SK-N-SH (cell line): Measurements from ENCODE around the gene SPOCK1. TPM values are rescaled to one million over a fixed set of nuclear protein-coding genes. Genes with fewer than 3 reads are reported as not detected.

Experiments
- CTCF ChIA-PET: fragments of 300-600, 350-600 bp; formaldehyde crosslinking; extraction: SDS; loops from one replicate; lab custom pipeline; 2021; lab: Yijun Ruan, JAX
- POLR2A ChIA-PET: fragments of 350-600 bp; sonication (Branson Sonifier 250); formaldehyde crosslinking; extraction: SDS; loops from one replicate; lab custom pipeline; 2020; ENCODE audit warnings: antibody characterized with exemption, inconsistent platforms; lab: Yijun Ruan, JAX
- DNase-seq: peaks from one replicate; pipeline ENCODE4 v3.0.0; 2012
- H2AFZ ChIP-seq: fragments of 200-600 bp; sonication (generic); 2 replicates; pipeline ENCODE4 v1.8.1; 2016; ENCODE audit warnings: antibody characterized with exemption, mild to moderate bottlenecking, low read depth
- H3F3A ChIP-seq: fragments of 200-600 bp; sonication (generic); replicated peaks from 2 replicates; pipeline ENCODE3; 2016; ENCODE audit warnings: antibody characterized with exemption, mild to moderate bottlenecking; ENCODE audit not compliant: insufficient read depth
- H3K27ac ChIP-seq, 2 experiments: fragments of 200-500 bp in 1 of 2; fragments of 200-600 bp in 1 of 2; sonication (Bioruptor generic) in 1 of 2; sonication (generic), shearing (Covaris generic) in 1 of 2; 2 replicates each; pipeline versions ENCODE4 v1.5.1 to v1.6.1; 2014 to 2016; ENCODE audit warnings: low read depth in 2 of 2, inconsistent platforms in 1 of 2, low read length in 1 of 2, mild to moderate bottlenecking in 1 of 2, mixed read lengths in 1 of 2
- H3K27me3 ChIP-seq: fragments of 200-600 bp; sonication (generic), shearing (Covaris generic); 2 replicates; pipeline ENCODE4 v1.6.1; 2016; ENCODE audit warnings: mixed run types; ENCODE audit not compliant: insufficient read depth
- H3K36me3 ChIP-seq, 2 experiments: fragments of 200-500 bp in 1 of 2; fragments of 200-600 bp in 1 of 2; sonication (Bioruptor generic) in 1 of 2; sonication (generic) in 1 of 2; replicated peaks in 1 of 2; 2 replicates each; pipeline versions ENCODE3 to v1.5.1; 2014 to 2016; ENCODE audit warnings: low read length in 1 of 2, mild to moderate bottlenecking in 1 of 2; ENCODE audit not compliant: insufficient read depth in 2 of 2, control insufficient read depth in 1 of 2
- H3K4me1 ChIP-seq, 2 experiments: fragments of 200-500 bp in 1 of 2; fragments of 200-600 bp in 1 of 2; sonication (Bioruptor generic) in 1 of 2; sonication (generic), shearing (Covaris generic) in 1 of 2; 2 replicates each; pipeline versions ENCODE4 v1.5.1 to v1.6.1; 2014 to 2016; ENCODE audit warnings: low read depth in 1 of 2, low read length in 1 of 2, mixed run types in 1 of 2; ENCODE audit not compliant: insufficient read depth in 2 of 2, control insufficient read depth in 1 of 2
- H3K4me2 ChIP-seq: fragments of 200-600 bp; sonication (generic), shearing (Covaris generic); 2 replicates; pipeline ENCODE4 v1.6.1; 2017; ENCODE audit warnings: mixed run types
- H3K4me3 ChIP-seq, 2 experiments: fragments of 200-500 bp in 1 of 2; fragments of 200-600 bp in 1 of 2; sonication (Bioruptor generic) in 1 of 2; sonication (generic), shearing (Covaris generic) in 1 of 2; 2 replicates each; pipeline versions ENCODE4 v1.5.1 to v1.8.1; 2014 to 2016; ENCODE audit warnings: low read depth in 2 of 2, inconsistent platforms in 1 of 2, low read length in 1 of 2, mild to moderate bottlenecking in 1 of 2, mixed read lengths in 1 of 2, moderate library complexity in 1 of 2
- H3K79me2 ChIP-seq: fragments of 200-600 bp; sonication (generic); 2 replicates; pipeline ENCODE4 v1.8.1; 2017; ENCODE audit warnings: mild to moderate bottlenecking; ENCODE audit not compliant: insufficient read depth
- H3K9ac ChIP-seq: fragments of 200-600 bp; sonication (generic); 2 replicates; pipeline ENCODE4 v1.6.1; 2017; ENCODE audit warnings: mixed run types
- H3K9me2 ChIP-seq: fragments of 200-600 bp; sonication (generic); 2 replicates; pipeline ENCODE4 v1.6.1; 2017; ENCODE audit warnings: mixed run types
- H3K9me3 ChIP-seq: fragments of 200-600 bp; sonication (generic); 2 replicates; pipeline ENCODE4 v1.6.1; 2017; ENCODE audit warnings: mixed run types, mild to moderate bottlenecking, moderate library complexity
- H4K20me1 ChIP-seq: fragments of 200-600 bp; sonication (generic); 2 replicates; pipeline ENCODE4 v1.6.1; 2017; ENCODE audit warnings: mild to moderate bottlenecking, mixed run types; ENCODE audit not compliant: insufficient read depth
- CHD2 ChIP-seq: fragments of 150-350 bp; IDR thresholded peaks from 2 replicates; pipeline ENCODE4 v1.6.1; 2018; ENCODE audit warnings: low read length; ENCODE audit not compliant: partially characterized antibody
- EP300 ChIP-seq, 2 experiments: IDR thresholded peaks; 2 replicates each; pipeline versions ENCODE4 v1.4.0 to v1.6.1; 2012; ENCODE audit warnings: borderline replicate concordance in 1 of 2, low read depth in 1 of 2, low read length in 1 of 2
- FOSL2 ChIP-seq: IDR thresholded peaks from 2 replicates; pipeline ENCODE4 v1.4.0; 2012; ENCODE audit warnings: low read depth, mild to moderate bottlenecking, moderate library complexity, borderline replicate concordance
- FOXJ3 ChIP-seq: sonication (generic); formaldehyde crosslinking; IDR thresholded peaks from 2 replicates; pipeline ENCODE4 v1.5.1; 2020; ENCODE audit warnings: mild to moderate bottlenecking, missing genetic modification reagents
- GABPA ChIP-seq: IDR thresholded peaks from 2 replicates; pipeline ENCODE4 v1.4.0; 2012; ENCODE audit warnings: low read depth, mild to moderate bottlenecking
- GATA2 ChIP-seq: sonication (generic); formaldehyde crosslinking; IDR thresholded peaks from 2 replicates; pipeline ENCODE4 v1.5.0; 2020; ENCODE audit warnings: mild to moderate bottlenecking, missing genetic modification reagents
- JUND ChIP-seq: IDR thresholded peaks from 2 replicates; pipeline ENCODE4 v1.4.0; 2012
- MEF2A ChIP-seq: IDR thresholded peaks from 2 replicates; pipeline ENCODE4 v1.4.0; 2012; ENCODE audit warnings: low read depth, borderline replicate concordance
- MXI1 ChIP-seq: IDR thresholded peaks from 2 replicates; pipeline ENCODE4 v1.6.1; 2012; ENCODE audit warnings: mild to moderate bottlenecking, low read depth, low read length, improper control_type of control experiment
- NRF1 ChIP-seq: IDR thresholded peaks from 2 replicates; pipeline ENCODE4 v1.6.1; 2012; ENCODE audit warnings: low read depth, mild to moderate bottlenecking, low read length
- POLR2AphosphoS5 ChIP-seq: IDR thresholded peaks from 2 replicates; pipeline ENCODE4 v1.6.1; 2012; ENCODE audit warnings: low read depth, low read length
- RFX5 ChIP-seq: IDR thresholded peaks from 2 replicates; pipeline ENCODE4 v1.6.1; 2012; ENCODE audit warnings: mild to moderate bottlenecking, improper control_type of control experiment, low read length
- RXRA ChIP-seq: IDR thresholded peaks from 2 replicates; pipeline ENCODE4 v1.4.0; 2012; ENCODE audit warnings: low read depth, mild to moderate bottlenecking, borderline replicate concordance
- SIN3A ChIP-seq: IDR thresholded peaks from 2 replicates; pipeline ENCODE4 v1.6.1; 2012; ENCODE audit warnings: low read depth, mild to moderate bottlenecking, low read length, moderate library complexity, borderline replicate concordance
- TAF1 ChIP-seq: IDR thresholded peaks from 2 replicates; pipeline ENCODE4 v1.6.1; 2012; ENCODE audit warnings: low read depth, mild to moderate bottlenecking, low read length, moderate library complexity, borderline replicate concordance
- YY1 ChIP-seq: IDR thresholded peaks from 2 replicates; pipeline ENCODE4 v1.4.0; 2012; ENCODE audit warnings: low read depth, mild to moderate bottlenecking
- polyA plus RNA-seq, 3 experiments: library from polyadenylated mRNA; depleted of rRNA; stranded (reverse); fragments of >200 nt; gene quantifications; 2 replicates each; pipeline ENCODE4 v1.2.3, GENCODE V29; 2012
- TF ChIP-seq, protein P1 (sequence below): fragments of 200-600 bp; sonication (generic); IDR thresholded peaks from 2 replicates; pipeline ENCODE4 v1.6.1; 2017; ENCODE audit warnings: antibody characterized with exemption, mild to moderate bottlenecking, moderate library complexity
- TF ChIP-seq, protein P2 (sequence below): IDR thresholded peaks from 2 replicates; pipeline ENCODE4 v1.4.0; 2012; ENCODE audit warnings: low read depth, borderline replicate concordance
- TF ChIP-seq, protein P3 (sequence below): fragments of 150-350 bp; IDR thresholded peaks from 2 replicates; pipeline ENCODE4 v1.6.1; 2016; ENCODE audit warnings: mild to moderate bottlenecking, low read depth, low read length

SPOCK1 gene
- polyA plus RNA-seq, 1 of the 3 experiments (the other 2 are of a cell fraction): 11.3 TPM

GRCh38 chr5:137360607-137361006 is 138.5 kb downstream of the SPOCK1 start:
- peaks cover 6 to 37% of the 10 kb centered on the region in 2 experiments; a peak in 3 of 4 replicates for H3K4me1 ChIP-seq
- no peaks in the 10 kb centered on the region for H3K9me2 ChIP-seq
- POLR2A ChIA-PET: interaction anchor here (0.6 kb wide), 1 partner anchor 13 kb away, joined by 3 read pairs; no protein-coding TSS in a partner anchor
- H2AFZ ChIP-seq: no peak overlapping the region
- DNase-seq: no peak
- no peaks in the 10 kb centered on the region for H3K27me3 ChIP-seq
- no peaks in the 10 kb centered on the region; the same call in 1 of the 2 replicates for H4K20me1 ChIP-seq
- peaks cover 28% of the 10 kb centered on the region for H3F3A ChIP-seq
- TF ChIP-seq POLR2AphosphoS5: no peak
- no peak for TF ChIP-seq FOXJ3 (CRISPR knock-in tag)
- TF ChIP-seq GATA2: no peak
- no peak for TF ChIP-seq MEF2A
- TF ChIP-seq NRF1: no peak
- TF ChIP-seq JUND: no peak
- TF ChIP-seq SIN3A: no peak
- TF ChIP-seq GABPA: no peak
- TF ChIP-seq TAF1: no peak
- no peak for TF ChIP-seq RFX5
- TF ChIP-seq FOSL2: no peak
- TF ChIP-seq CHD2: no peak
- no peak for TF ChIP-seq MXI1
- TF ChIP-seq YY1: no peak
- no peak for TF ChIP-seq EP300 (IDR thresholded peaks at IDR 0.05; ENCODE audit: borderline replicate concordance in 1 of 2, low read depth in 1 of 2, low read length in 1 of 2)
- TF ChIP-seq, protein P1, sequence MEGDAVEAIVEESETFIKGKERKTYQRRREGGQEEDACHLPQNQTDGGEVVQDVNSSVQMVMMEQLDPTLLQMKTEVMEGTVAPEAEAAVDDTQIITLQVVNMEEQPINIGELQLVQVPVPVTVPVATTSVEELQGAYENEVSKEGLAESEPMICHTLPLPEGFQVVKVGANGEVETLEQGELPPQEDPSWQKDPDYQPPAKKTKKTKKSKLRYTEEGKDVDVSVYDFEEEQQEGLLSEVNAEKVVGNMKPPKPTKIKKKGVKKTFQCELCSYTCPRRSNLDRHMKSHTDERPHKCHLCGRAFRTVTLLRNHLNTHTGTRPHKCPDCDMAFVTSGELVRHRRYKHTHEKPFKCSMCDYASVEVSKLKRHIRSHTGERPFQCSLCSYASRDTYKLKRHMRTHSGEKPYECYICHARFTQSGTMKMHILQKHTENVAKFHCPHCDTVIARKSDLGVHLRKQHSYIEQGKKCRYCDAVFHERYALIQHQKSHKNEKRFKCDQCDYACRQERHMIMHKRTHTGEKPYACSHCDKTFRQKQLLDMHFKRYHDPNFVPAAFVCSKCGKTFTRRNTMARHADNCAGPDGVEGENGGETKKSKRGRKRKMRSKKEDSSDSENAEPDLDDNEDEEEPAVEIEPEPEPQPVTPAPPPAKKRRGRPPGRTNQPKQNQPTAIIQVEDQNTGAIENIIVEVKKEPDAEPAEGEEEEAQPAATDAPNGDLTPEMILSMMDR: no peak
- TF ChIP-seq, protein P2, sequence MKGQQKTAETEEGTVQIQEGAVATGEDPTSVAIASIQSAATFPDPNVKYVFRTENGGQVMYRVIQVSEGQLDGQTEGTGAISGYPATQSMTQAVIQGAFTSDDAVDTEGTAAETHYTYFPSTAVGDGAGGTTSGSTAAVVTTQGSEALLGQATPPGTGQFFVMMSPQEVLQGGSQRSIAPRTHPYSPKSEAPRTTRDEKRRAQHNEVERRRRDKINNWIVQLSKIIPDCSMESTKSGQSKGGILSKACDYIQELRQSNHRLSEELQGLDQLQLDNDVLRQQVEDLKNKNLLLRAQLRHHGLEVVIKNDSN: no peak
- TF ChIP-seq RXRA: no peak
- TF ChIP-seq, protein P3, sequence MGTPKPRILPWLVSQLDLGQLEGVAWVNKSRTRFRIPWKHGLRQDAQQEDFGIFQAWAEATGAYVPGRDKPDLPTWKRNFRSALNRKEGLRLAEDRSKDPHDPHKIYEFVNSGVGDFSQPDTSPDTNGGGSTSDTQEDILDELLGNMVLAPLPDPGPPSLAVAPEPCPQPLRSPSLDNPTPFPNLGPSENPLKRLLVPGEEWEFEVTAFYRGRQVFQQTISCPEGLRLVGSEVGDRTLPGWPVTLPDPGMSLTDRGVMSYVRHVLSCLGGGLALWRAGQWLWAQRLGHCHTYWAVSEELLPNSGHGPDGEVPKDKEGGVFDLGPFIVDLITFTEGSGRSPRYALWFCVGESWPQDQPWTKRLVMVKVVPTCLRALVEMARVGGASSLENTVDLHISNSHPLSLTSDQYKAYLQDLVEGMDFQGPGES: no peak
- no peaks in the 10 kb centered on the region for H3K9me3 ChIP-seq
- H3K27ac ChIP-seq: peak overlapping the region in 1 of 2 experiments; percentile 69; a peak in 2 of 4 replicates
- CTCF ChIA-PET: interaction anchor here (0.6 kb wide), 1 partner anchor 285 kb away, joined by 3 read pairs; no protein-coding TSS in a partner anchor
- H3K4me3 ChIP-seq: no peak overlapping the region
- H3K4me2 ChIP-seq: peak overlapping the region; percentile 35; the same call in 1 of the 2 replicates
- H3K79me2 ChIP-seq: peaks cover 54% of the 10 kb centered on the region; the same call in 1 of the 2 replicates
- H3K36me3 ChIP-seq: no peaks in the 10 kb centered on the region
- H3K9ac ChIP-seq: peak overlapping the region; percentile 10; the same call in 1 of the 2 replicates
